ENCODE data around the gene IL32.

Gene IL32

DNA sequence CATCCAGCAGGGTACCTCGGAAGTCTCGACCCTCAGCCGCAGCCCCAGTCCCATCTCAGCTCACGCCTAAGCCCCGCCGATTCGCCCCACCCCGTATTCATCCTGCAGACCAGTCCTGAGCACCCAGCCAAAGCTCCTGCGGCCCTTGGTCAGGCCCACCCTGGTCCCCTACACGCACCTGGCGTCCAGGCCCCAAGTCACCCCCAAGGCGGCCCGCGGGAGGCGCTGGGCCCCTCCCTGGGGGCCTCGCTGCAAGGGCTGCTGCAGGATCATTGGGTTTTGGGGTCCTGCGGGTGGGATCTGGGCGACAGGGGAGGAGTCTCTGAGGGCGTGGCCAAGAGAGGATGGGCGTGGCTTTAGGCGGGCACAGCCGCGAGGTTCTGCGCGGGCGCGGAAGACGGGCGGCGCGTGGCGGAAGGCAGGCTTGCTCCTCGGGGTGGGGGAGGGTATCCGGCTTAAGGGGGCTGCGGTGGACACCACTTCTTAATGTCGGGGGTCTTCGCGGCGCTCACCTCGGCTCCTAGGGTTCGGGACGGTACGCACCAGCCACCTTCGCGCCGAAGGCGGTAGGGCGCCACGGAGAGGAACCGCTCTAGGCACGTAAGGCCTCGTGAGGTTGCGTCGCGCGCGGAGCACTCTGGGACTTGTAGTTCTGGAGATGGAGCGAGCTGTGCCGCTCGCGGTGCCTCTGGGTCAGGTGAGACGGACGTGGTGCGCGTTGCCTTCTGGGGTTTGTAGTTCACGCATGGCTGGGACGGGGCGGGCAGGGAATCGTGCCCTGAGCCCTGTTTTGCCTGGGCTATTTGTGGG is 41.6 kb upstream of the IL32 start, which contains the start of the genes HCFC1R1 and THOC6 (continued):
- TF ChIP-seq ZSCAN18 (tag by site-specific recombination; IDR thresholded peaks at IDR 0.05), result no peak
- TF ChIP-seq FEZF1 (tag by site-specific recombination; IDR thresholded peaks at IDR 0.05), result no peak
- no peak for TF ChIP-seq MEIS1 (CRISPR knock-in tag; IDR thresholded peaks at IDR 0.05; ENCODE audit: borderline replicate concordance)
- TF ChIP-seq ZNF629 (tag by site-specific recombination; IDR thresholded peaks at IDR 0.05), result peak; percentile 78
- peak; percentile 71 for TF ChIP-seq ZBTB10 (tag by site-specific recombination; IDR thresholded peaks at IDR 0.05)
- TF ChIP-seq ZNF155 (tag by site-specific recombination; IDR thresholded peaks at IDR 0.05), result no peak
- no peak for TF ChIP-seq ZNF280C (tag by site-specific recombination; IDR thresholded peaks at IDR 0.05)
- no peak for TF ChIP-seq ZNF792 (tag by site-specific recombination; IDR thresholded peaks at IDR 0.05)
- TF ChIP-seq ZNF19 (tag by site-specific recombination; IDR thresholded peaks at IDR 0.05; ENCODE audit: low read depth), result no peak
- TF ChIP-seq SALL2 (tag by site-specific recombination; IDR thresholded peaks at IDR 0.05; ENCODE audit: borderline replicate concordance), result no peak
- TF ChIP-seq BCL11B (tag by site-specific recombination; IDR thresholded peaks at IDR 0.05; ENCODE audit: low read depth), result no peak
- TF ChIP-seq, protein P1, sequence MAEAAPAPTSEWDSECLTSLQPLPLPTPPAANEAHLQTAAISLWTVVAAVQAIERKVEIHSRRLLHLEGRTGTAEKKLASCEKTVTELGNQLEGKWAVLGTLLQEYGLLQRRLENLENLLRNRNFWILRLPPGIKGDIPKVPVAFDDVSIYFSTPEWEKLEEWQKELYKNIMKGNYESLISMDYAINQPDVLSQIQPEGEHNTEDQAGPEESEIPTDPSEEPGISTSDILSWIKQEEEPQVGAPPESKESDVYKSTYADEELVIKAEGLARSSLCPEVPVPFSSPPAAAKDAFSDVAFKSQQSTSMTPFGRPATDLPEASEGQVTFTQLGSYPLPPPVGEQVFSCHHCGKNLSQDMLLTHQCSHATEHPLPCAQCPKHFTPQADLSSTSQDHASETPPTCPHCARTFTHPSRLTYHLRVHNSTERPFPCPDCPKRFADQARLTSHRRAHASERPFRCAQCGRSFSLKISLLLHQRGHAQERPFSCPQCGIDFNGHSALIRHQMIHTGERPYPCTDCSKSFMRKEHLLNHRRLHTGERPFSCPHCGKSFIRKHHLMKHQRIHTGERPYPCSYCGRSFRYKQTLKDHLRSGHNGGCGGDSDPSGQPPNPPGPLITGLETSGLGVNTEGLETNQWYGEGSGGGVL (tag by site-specific recombination; IDR thresholded peaks at IDR 0.05), result no peak
- no peak for TF ChIP-seq ZNF677 (tag by site-specific recombination; IDR thresholded peaks at IDR 0.05)
- peak; percentile 85 for TF ChIP-seq ZFP69B (tag by site-specific recombination; IDR thresholded peaks at IDR 0.05)
- TF ChIP-seq ZNF184 (tag by site-specific recombination; IDR thresholded peaks at IDR 0.05), result 0 out of 2 replicates have a peak, but pooled peaks have one; percentile 23
- TF ChIP-seq, protein P2, sequence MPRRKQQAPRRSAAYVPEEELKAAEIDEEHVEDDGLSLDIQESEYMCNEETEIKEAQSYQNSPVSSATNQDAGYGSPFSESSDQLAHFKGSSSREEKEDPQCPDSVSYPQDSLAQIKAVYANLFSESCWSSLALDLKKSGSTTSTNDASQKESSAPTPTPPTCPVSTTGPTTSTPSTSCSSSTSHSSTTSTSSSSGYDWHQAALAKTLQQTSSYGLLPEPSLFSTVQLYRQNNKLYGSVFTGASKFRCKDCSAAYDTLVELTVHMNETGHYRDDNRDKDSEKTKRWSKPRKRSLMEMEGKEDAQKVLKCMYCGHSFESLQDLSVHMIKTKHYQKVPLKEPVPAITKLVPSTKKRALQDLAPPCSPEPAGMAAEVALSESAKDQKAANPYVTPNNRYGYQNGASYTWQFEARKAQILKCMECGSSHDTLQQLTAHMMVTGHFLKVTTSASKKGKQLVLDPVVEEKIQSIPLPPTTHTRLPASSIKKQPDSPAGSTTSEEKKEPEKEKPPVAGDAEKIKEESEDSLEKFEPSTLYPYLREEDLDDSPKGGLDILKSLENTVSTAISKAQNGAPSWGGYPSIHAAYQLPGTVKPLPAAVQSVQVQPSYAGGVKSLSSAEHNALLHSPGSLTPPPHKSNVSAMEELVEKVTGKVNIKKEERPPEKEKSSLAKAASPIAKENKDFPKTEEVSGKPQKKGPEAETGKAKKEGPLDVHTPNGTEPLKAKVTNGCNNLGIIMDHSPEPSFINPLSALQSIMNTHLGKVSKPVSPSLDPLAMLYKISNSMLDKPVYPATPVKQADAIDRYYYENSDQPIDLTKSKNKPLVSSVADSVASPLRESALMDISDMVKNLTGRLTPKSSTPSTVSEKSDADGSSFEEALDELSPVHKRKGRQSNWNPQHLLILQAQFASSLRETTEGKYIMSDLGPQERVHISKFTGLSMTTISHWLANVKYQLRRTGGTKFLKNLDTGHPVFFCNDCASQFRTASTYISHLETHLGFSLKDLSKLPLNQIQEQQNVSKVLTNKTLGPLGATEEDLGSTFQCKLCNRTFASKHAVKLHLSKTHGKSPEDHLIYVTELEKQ (tag by site-specific recombination; IDR thresholded peaks at IDR 0.05; ENCODE audit: borderline replicate concordance), result 0 out of 2 replicates have a peak, but pooled peaks have one; percentile 39
- TF ChIP-seq MZF1 (tag by site-specific recombination; IDR thresholded peaks at IDR 0.05; ENCODE audit: borderline replicate concordance), result no peak
- TF ChIP-seq TCF7L2 (IDR thresholded peaks at IDR 0.05; ENCODE audit: borderline replicate concordance, low read depth, low read length), result no peak
- no peak for TF ChIP-seq ZNF768 (tag by site-specific recombination; IDR thresholded peaks at IDR 0.05)
- TF ChIP-seq ZNF302 (tag by site-specific recombination; IDR thresholded peaks at IDR 0.05; ENCODE audit: low read depth), result no peak
- peak; percentile 86 for TF ChIP-seq ZNF2 (tag by site-specific recombination; IDR thresholded peaks at IDR 0.05)
- peak; percentile 60; the same call in 1 of the 2 replicates for TF ChIP-seq ZBTB11 (tag by site-specific recombination; conservative IDR thresholded peaks at IDR 0.05; ENCODE audit: low read depth)
- no peak for TF ChIP-seq GLI2 (tag by site-specific recombination; IDR thresholded peaks at IDR 0.05; ENCODE audit: borderline replicate concordance, low read depth)

Measured in HEK293 (cell line).